GM12878 (cell line): Measurements from ENCODE around the gene ROBO1. TPM values are rescaled to one million over a fixed set of nuclear protein-coding genes. Genes with fewer than 3 reads are reported as not detected.

Experiments used
- ATAC-seq: fragments of 200-7000 bp; cut with Tn5 transposase; 3 replicates; pipeline ENCODE4 v1.9.1; 2020; ENCODE audit warnings: mild to moderate bottlenecking, moderate library complexity
- BruUV-seq: library from RNA; stranded (reverse); fragments of 400-500 nt; replicated peaks from 2 replicates; lab custom pipeline; 2021; lab: Mats Ljungman, UMichigan
- CTCF ChIA-PET: fragments of 300-600 bp; sonication (Branson Sonifier 250); formaldehyde crosslinking; extraction: SDS; loops from one replicate; lab custom pipeline; 2021; ENCODE audit warnings: inconsistent platforms; lab: Yijun Ruan, JAX
- POLR2A ChIA-PET: fragments of 350-600 bp; formaldehyde crosslinking; extraction: SDS; loops from one replicate; lab custom pipeline; 2021; ENCODE audit warnings: inconsistent platforms; lab: Charles Lee
- RAD21 ChIA-PET: fragments of 300-600 bp; sonication (Branson Sonifier 250); formaldehyde crosslinking; loops from one replicate; lab custom pipeline; 2023; ENCODE audit warnings: antibody characterized with exemption; ENCODE audit not compliant: unreplicated experiment; lab: Charles Lee
- SMC1A ChIA-PET: fragments of 300-600 bp; sonication (Branson Sonifier 250); formaldehyde crosslinking; loops from one replicate; lab custom pipeline; 2023; ENCODE audit not compliant: unreplicated experiment, uncharacterized antibody; lab: Charles Lee
- DNase-seq: peaks from one replicate; pipeline ENCODE4 v3.0.0-alpha.2; 2011; ENCODE audit warnings: low read depth, low spot score
- FAIRE-seq: peaks from 3 replicates; lab custom pipeline; 2011; peaks lifted over from hg19 to GRCh38; lab: Jason Lieb, UNC
- H2AFZ ChIP-seq: 2 replicates; pipeline ENCODE4 v1.6.0; 2011; ENCODE audit warnings: low read depth, low read length, control low read depth; ENCODE audit not compliant: control insufficient read depth
- H3K27ac ChIP-seq: 2 replicates; pipeline ENCODE4 v1.5.1; 2011; ENCODE audit warnings: control low read depth; ENCODE audit not compliant: control insufficient read depth, insufficient read depth
- H3K27me3 ChIP-seq, 2 experiments: replicated peaks in 1 of 2; 2 replicates each; pipeline versions ENCODE4 v1.6.0 to v1.6.1; 2011; ENCODE audit warnings: low read length in 1 of 2; ENCODE audit not compliant: control insufficient read depth in 2 of 2, insufficient read depth in 2 of 2
- H3K36me3 ChIP-seq, 2 experiments: 2 replicates each; pipeline ENCODE4 v1.5.1; 2011; ENCODE audit warnings: low read length in 1 of 2; ENCODE audit not compliant: control insufficient read depth in 2 of 2, insufficient read depth in 2 of 2
- H3K4me1 ChIP-seq: 2 replicates; pipeline ENCODE4 v1.6.1; 2011; ENCODE audit warnings: mild to moderate bottlenecking, low read length, moderate library complexity, mixed read lengths; ENCODE audit not compliant: control insufficient read depth, insufficient read depth
- H3K4me2 ChIP-seq: 2 replicates; pipeline ENCODE4 v1.6.0; 2011; ENCODE audit warnings: control low read depth; ENCODE audit not compliant: control insufficient read depth, insufficient read depth
- H3K4me3 ChIP-seq: fragments of 200-600 bp; sonication (generic); 2 replicates; pipeline ENCODE4 v1.5.1; 2016
- H3K79me2 ChIP-seq: 2 replicates; pipeline ENCODE4 v1.6.0; 2011; ENCODE audit warnings: low read length; ENCODE audit not compliant: control insufficient read depth, insufficient read depth
- H3K9ac ChIP-seq: 2 replicates; pipeline ENCODE4 v1.8.0; 2011; ENCODE audit warnings: low read length, control low read depth, mixed read lengths; ENCODE audit not compliant: control insufficient read depth, insufficient read depth
- H3K9me3 ChIP-seq: replicated peaks from 3 replicates; pipeline ENCODE4 v1.5.1; 2011; ENCODE audit warnings: mild to moderate bottlenecking, low read length; ENCODE audit not compliant: control insufficient read depth, insufficient read depth
- H4K20me1 ChIP-seq: 2 replicates; pipeline ENCODE4 v1.6.0; 2011; ENCODE audit not compliant: control insufficient read depth, insufficient read depth
- HDAC6 ChIP-seq: fragments of 200-600 bp; sonication (generic); IDR thresholded peaks from one replicate; pipeline ENCODE4 v1.8.0; 2017; ENCODE audit warnings: antibody characterized with exemption; ENCODE audit not compliant: unreplicated experiment
- IKZF1 ChIP-seq: fragments of 450-650 bp; conservative IDR thresholded peaks from 2 replicates; pipeline ENCODE4 v1.6.1; 2017; ENCODE audit warnings: antibody characterized with exemption, mild to moderate bottlenecking
- IKZF2 ChIP-seq, 2 experiments: fragments of 450-650 bp; IDR thresholded peaks; 2 replicates each; pipeline ENCODE4 v1.6.1; 2017; ENCODE audit warnings: mild to moderate bottlenecking in 2 of 2, moderate library complexity in 2 of 2
- MEF2B ChIP-seq: fragments of 450-650 bp; IDR thresholded peaks from 2 replicates; pipeline ENCODE4 v1.6.1; 2018; ENCODE audit warnings: mild to moderate bottlenecking, moderate library complexity; ENCODE audit not compliant: partially characterized antibody, poor library complexity, severe bottlenecking
- MYB ChIP-seq: fragments of 150-350 bp; IDR thresholded peaks from 2 replicates; pipeline ENCODE4 v1.6.1; 2014; ENCODE audit warnings: mild to moderate bottlenecking, low read depth, low read length, borderline replicate concordance
- NFYA ChIP-seq: IDR thresholded peaks from 2 replicates; pipeline ENCODE4 v1.6.1; 2011; ENCODE audit warnings: low read depth, mild to moderate bottlenecking, low read length, improper control_type of control experiment, borderline replicate concordance
- NR2C2 ChIP-seq: IDR thresholded peaks from 2 replicates; pipeline ENCODE4 v1.6.1; 2011; ENCODE audit warnings: borderline replicate concordance, low read depth; ENCODE audit not compliant: control insufficient read depth, insufficient read length
- POLR2AphosphoS2 ChIP-seq: IDR thresholded peaks from 2 replicates; pipeline ENCODE4 v1.6.1; 2011; ENCODE audit warnings: low read depth, mild to moderate bottlenecking, low read length, improper control_type of control experiment, moderate library complexity
- SIX5 ChIP-seq: IDR thresholded peaks from 2 replicates; pipeline ENCODE4 v1.6.1; 2011; ENCODE audit warnings: mild to moderate bottlenecking, low read depth, low read length, moderate library complexity; ENCODE audit not compliant: severe bottlenecking
- SPI1 ChIP-seq: IDR thresholded peaks from 2 replicates; pipeline ENCODE4 v1.6.1; 2011; ENCODE audit warnings: low read depth, mild to moderate bottlenecking, low read length, moderate library complexity, borderline replicate concordance; ENCODE audit not compliant: insufficient read depth
- TARDBP ChIP-seq: IDR thresholded peaks from 2 replicates; pipeline ENCODE4 v1.6.1; 2016; ENCODE audit warnings: borderline replicate concordance
- ZNF384 ChIP-seq: IDR thresholded peaks from 2 replicates; pipeline ENCODE4 v1.6.1; 2012; ENCODE audit warnings: low read depth, mild to moderate bottlenecking, low read length, improper control_type of control experiment, borderline replicate concordance
- WGBS: methylation state at CpG from one replicate; pipeline ENCODE4 v1.1.6; 2016; ENCODE audit warnings: low lambda C conversion rate; ENCODE audit not compliant: insufficient replicate concordance, insufficient coverage; ENCODE audit errors: missing lambda C conversion rate; 5-methylcytosine and 5-hydroxymethylcytosine counted together
- in situ Hi-C: fragments of 300-500 bp; cut with MboI; formaldehyde crosslinking; loops from 9 replicates; pipeline ENCODE4 v1.14.3; 2018; ENCODE audit warnings: mixed read lengths
- intact Hi-C: fragments of 100-400 bp; cut with micrococcal nuclease; formaldehyde crosslinking; loops from one replicate; pipeline ENCODE4 v1.14.2; 2022; ENCODE audit not compliant: unreplicated experiment
- polyA plus RNA-seq, 11 experiments: library from polyadenylated mRNA; depleted of rRNA in 4 of 11; unstranded in 6 of 11; stranded (reverse) in 5 of 11; fragments of >200 nt; fragmentation: Nextera tagmentation in 4 of 11; fragmentation: Illumina TruSeq in 1 of 11; extraction: Ambion mirVana in 4 of 11; extraction: Trizol in 1 of 11; gene quantifications; 1 replicate in 1 of 11; 2 replicates in 10 of 11; pipeline versions ENCODE4 v1.2.1 to v1.2.3, GENCODE V29; 2011 to 2016; ENCODE audit warnings: inconsistent platforms in 2 of 11, missing spikeins in 2 of 11, low read depth in 1 of 11
- total RNA-seq, 4 experiments: library from RNA; depleted of rRNA in 3 of 4; stranded (reverse); fragments of >200 nt in 3 of 4; fragmentation: Illumina TruSeq in 1 of 4; extraction: Trizol in 1 of 4; gene quantifications; 2 replicates each; pipeline versions ENCODE4 v1.2.1 to v1.2.3, GENCODE V29; 2013 to 2021
- TF ChIP-seq, protein P1 (sequence below): IDR thresholded peaks from 2 replicates; pipeline ENCODE4 v1.6.1; 2011; ENCODE audit warnings: low read depth, mild to moderate bottlenecking, low read length, moderate library complexity, borderline replicate concordance; ENCODE audit errors: extremely low read depth
- TF ChIP-seq, protein P2 (sequence below): fragments of 450-650 bp; IDR thresholded peaks from 2 replicates; pipeline ENCODE4 v1.6.1; 2018; ENCODE audit warnings: mild to moderate bottlenecking, low read depth, moderate library complexity; ENCODE audit not compliant: partially characterized antibody

The ROBO1 gene
- total and polyA plus RNA-seq, 10 of the 15 experiments (the other 5 are each of a cell fraction or from before 2014, with no cell fraction given): 0.29 to 46.5 (median 1.2) TPM

DNA sequence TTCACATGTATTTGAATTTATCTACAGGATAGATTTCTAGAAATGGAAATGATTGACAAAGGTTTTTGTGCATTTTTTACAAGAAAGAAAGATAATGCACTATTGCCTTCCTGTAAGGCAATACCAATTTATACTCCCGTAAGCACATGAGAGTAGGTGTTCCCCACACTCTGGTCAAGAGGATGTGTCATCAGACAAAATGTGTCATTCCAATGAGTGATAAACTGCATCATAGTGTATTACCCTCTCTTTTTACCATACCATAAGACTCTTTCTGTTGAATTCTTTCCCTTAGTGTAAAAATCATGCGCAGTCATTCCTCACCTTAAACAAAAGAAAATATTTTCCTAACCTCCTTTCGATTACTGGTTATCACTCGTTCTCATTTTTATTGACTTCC lies 251.0 kb downstream of the ROBO1 start:
- CTCF ChIA-PET: no interaction called here
- TF ChIP-seq MEF2B (no peak), HDAC6 (no peak), TARDBP (no peak), NR2C2 (no peak)
- TF ChIP-seq, protein P1, sequence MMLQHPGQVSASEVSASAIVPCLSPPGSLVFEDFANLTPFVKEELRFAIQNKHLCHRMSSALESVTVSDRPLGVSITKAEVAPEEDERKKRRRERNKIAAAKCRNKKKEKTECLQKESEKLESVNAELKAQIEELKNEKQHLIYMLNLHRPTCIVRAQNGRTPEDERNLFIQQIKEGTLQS: no peak
- TF ChIP-seq, all 136 proteins: peak for 0
- H3K27me3 ChIP-seq: no peaks in the 10 kb centered on the region
- 32% methylated on average over 4 of the region's 4 CpGs for WGBS
- no peak overlapping the region for H3K4me3 ChIP-seq
- in situ Hi-C loops: no loop called here
- no peak for ATAC-seq
- no peak overlapping the region for H3K9ac ChIP-seq
- intact Hi-C loops: loop anchor here (10.0 kb wide), 1 partner anchor 1168 kb away; no protein-coding TSS in a partner anchor
- H2AFZ ChIP-seq: no peak overlapping the region
- ChIA-PET RAD21 (no interaction called here), SMC1A (no interaction called here), POLR2A (no interaction called here)
- no TSS peak for BruUV-seq
- no peak for FAIRE-seq
- no peak overlapping the region for H3K4me2 ChIP-seq
- no peaks in the 10 kb centered on the region for H3K4me1 ChIP-seq
- no peak overlapping the region for H3K27ac ChIP-seq
- no peaks in the 10 kb centered on the region for H3K36me3 ChIP-seq
- no peak for DNase-seq
- H3K9me3 ChIP-seq: no peaks in the 10 kb centered on the region
- H4K20me1 ChIP-seq: no peaks in the 10 kb centered on the region
- H3K79me2 ChIP-seq: no peaks in the 10 kb centered on the region

DNA sequence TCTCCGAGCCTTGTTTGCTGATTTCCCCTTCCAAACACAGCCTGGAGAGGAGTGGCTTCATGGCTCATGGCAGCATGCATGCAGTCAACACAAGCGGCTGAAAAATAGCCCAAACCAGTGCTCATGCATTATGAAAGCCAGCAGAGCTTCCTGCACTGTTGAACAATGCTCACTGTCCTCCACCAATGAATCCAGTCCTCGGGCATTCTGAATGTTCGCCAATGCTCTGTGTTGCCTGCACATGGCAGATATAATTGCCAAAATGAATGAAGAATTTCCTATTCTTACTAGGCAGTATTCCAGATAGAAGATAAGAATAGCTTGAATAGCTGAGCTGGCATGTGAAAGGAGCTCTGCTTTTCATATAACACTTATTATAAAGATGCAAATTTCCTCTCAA lies 252.7 kb downstream of the ROBO1 start:
- Histone ChIP-seq H3K4me2 (no peak overlapping the region), H3K4me3 (no peak overlapping the region), H3K4me1 (no peaks in the 10 kb centered on the region), H2AFZ (no peak overlapping the region), H3K27ac (no peak overlapping the region), H4K20me1 (no peaks in the 10 kb centered on the region), H3K27me3 (no peaks in the 10 kb centered on the region), H3K79me2 (no peaks in the 10 kb centered on the region), H3K9ac (no peak overlapping the region), H3K36me3 (no peaks in the 10 kb centered on the region), H3K9me3 (no peaks in the 10 kb centered on the region)
- WGBS: 7% methylated on average over 4 of the region's 4 CpGs
- RAD21 ChIA-PET: no interaction called here
- intact Hi-C loops: loop anchor here (10.0 kb wide), 1 partner anchor 1170 kb away; no protein-coding TSS in a partner anchor
- DNase-seq (no peak), FAIRE-seq (no peak), ATAC-seq (no peak)
- BruUV-seq: no TSS peak
- CTCF ChIA-PET: no interaction called here
- in situ Hi-C loops: no loop called here
- POLR2A ChIA-PET: no interaction called here
- SMC1A ChIA-PET: no interaction called here
- no peak for TF ChIP-seq ZNF384
- TF ChIP-seq, protein P2, sequence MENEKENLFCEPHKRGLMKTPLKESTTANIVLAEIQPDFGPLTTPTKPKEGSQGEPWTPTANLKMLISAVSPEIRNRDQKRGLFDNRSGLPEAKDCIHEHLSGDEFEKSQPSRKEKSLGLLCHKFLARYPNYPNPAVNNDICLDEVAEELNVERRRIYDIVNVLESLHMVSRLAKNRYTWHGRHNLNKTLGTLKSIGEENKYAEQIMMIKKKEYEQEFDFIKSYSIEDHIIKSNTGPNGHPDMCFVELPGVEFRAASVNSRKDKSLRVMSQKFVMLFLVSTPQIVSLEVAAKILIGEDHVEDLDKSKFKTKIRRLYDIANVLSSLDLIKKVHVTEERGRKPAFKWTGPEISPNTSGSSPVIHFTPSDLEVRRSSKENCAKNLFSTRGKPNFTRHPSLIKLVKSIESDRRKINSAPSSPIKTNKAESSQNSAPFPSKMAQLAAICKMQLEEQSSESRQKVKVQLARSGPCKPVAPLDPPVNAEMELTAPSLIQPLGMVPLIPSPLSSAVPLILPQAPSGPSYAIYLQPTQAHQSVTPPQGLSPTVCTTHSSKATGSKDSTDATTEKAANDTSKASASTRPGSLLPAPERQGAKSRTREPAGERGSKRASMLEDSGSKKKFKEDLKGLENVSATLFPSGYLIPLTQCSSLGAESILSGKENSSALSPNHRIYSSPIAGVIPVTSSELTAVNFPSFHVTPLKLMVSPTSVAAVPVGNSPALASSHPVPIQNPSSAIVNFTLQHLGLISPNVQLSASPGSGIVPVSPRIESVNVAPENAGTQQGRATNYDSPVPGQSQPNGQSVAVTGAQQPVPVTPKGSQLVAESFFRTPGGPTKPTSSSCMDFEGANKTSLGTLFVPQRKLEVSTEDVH: no peak
- TF ChIP-seq NFYA: no peak
- no peak for TF ChIP-seq POLR2AphosphoS2
- no peak for TF ChIP-seq MYB
- no peak for TF ChIP-seq SPI1
- no peak for TF ChIP-seq IKZF1
- no peak for TF ChIP-seq SIX5
- no peak for TF ChIP-seq IKZF2 (IDR thresholded peaks at IDR 0.05)
